ENCODE measurements around the gene CCDC85C.

Gene CCDC85C

GRCh38 chr14:99518441-99519346 lies 85.3 kb downstream of the CCDC85C start:
- TF ChIP-seq POLR2A (IDR thresholded peaks at IDR 0.05; ENCODE audit: low read length) (no peak), GATA1 (IDR thresholded peaks at IDR 0.05; ENCODE audit: low read depth, low read length) (no peak)
- peak; percentile 48 to 80 for DNase-seq

GRCh38 chr14:99517643-99518381 lies 86.2 kb downstream of the CCDC85C start:
- TF ChIP-seq GATA1 (IDR thresholded peaks at IDR 0.05; ENCODE audit: low read depth, low read length), result no peak
- TF ChIP-seq POLR2A (IDR thresholded peaks at IDR 0.05; ENCODE audit: low read length), result no peak
- DNase-seq, result no peak

- TF ChIP-seq GATA1 (IDR thresholded peaks at IDR 0.05; ENCODE audit: low read depth, low read length) (no peak), POLR2A (IDR thresholded peaks at IDR 0.05; ENCODE audit: low read length) (no peak)
- DNase-seq, result no peak
Measured at GRCh38 chr14:99516871-99517642, 87.0 kb downstream of the CCDC85C start.

GRCh38 chr14:99516156-99516870 lies 87.7 kb downstream of the CCDC85C start:
- no peak for TF ChIP-seq POLR2A (IDR thresholded peaks at IDR 0.05; ENCODE audit: low read length)
- DNase-seq, result no peak

GRCh38 chr14:99515301-99516155 lies 88.5 kb downstream of the CCDC85C start:
- no peak for DNase-seq
- TF ChIP-seq GATA1 (IDR thresholded peaks at IDR 0.05; ENCODE audit: low read depth, low read length) (no peak), POLR2A (IDR thresholded peaks at IDR 0.05; ENCODE audit: low read length) (no peak)

GRCh38 chr14:99514552-99515300 lies 89.3 kb downstream of the CCDC85C start:
- DNase-seq, result no peak

GRCh38 chr14:99513946-99514551 lies 90.0 kb downstream of the CCDC85C start:
- DNase-seq, result no peak
- TF ChIP-seq GATA1 (IDR thresholded peaks at IDR 0.05; ENCODE audit: low read depth, low read length) (no peak), POLR2A (IDR thresholded peaks at IDR 0.05; ENCODE audit: low read length) (no peak)

More at GRCh38 chr14:99514552-99515300, 89.3 kb downstream of the CCDC85C start:
- TF ChIP-seq POLR2A (IDR thresholded peaks at IDR 0.05; ENCODE audit: low read length) (no peak), GATA1 (IDR thresholded peaks at IDR 0.05; ENCODE audit: low read depth, low read length) (no peak)

GRCh38 chr14:99513183-99513694 lies 90.8 kb downstream of the CCDC85C start:
- DNase-seq, result no peak
- TF ChIP-seq GATA1 (IDR thresholded peaks at IDR 0.05; ENCODE audit: low read depth, low read length) (no peak), POLR2A (IDR thresholded peaks at IDR 0.05; ENCODE audit: low read length) (no peak)

GRCh38 chr14:99512571-99513182 lies 91.3 kb downstream of the CCDC85C start:
- DNase-seq, result no peak
- TF ChIP-seq GATA1 (IDR thresholded peaks at IDR 0.05; ENCODE audit: low read depth, low read length), result no peak
- no peak for TF ChIP-seq POLR2A (IDR thresholded peaks at IDR 0.05; ENCODE audit: low read length)

GRCh38 chr14:99512110-99512449 lies 91.9 kb downstream of the CCDC85C start:
- TF ChIP-seq GATA1 (IDR thresholded peaks at IDR 0.05; ENCODE audit: low read depth, low read length) (no peak), POLR2A (IDR thresholded peaks at IDR 0.05; ENCODE audit: low read length) (no peak)
- DNase-seq, result no peak

Data from erythroblast (primary cell).